ENCODE results near the gene FDXR. TPM values are rescaled to one million over a fixed set of nuclear protein-coding genes. Genes with fewer than 3 reads are reported as not detected.
"Not testable (repeated sequence)": the region's sequence is repeated elsewhere in the genome, so short reads cannot be mapped to it uniquely, and the experiment has no call there.

FDXR gene
- total RNA-seq, 4 donors from 2014 or later, result 4.4 to 5.7 (median 5.2) TPM

GRCh38 chr17:74919440-74920305 is 46.9 kb upstream of the FDXR start:
- TF ChIP-seq CTCF (IDR thresholded peaks at IDR 0.05), result no peak
- no peak for ATAC-seq (ENCODE audit: low FRiP score)

GRCh38 chr17:74918906-74919305 is 46.1 kb upstream of the FDXR start:
- TF ChIP-seq CTCF (IDR thresholded peaks at IDR 0.05), result no peak
- ATAC-seq (ENCODE audit: low FRiP score) (no peak), DNase-seq (ENCODE audit: low spot score) (no peak)

More at GRCh38 chr17:74919440-74920305, 46.9 kb upstream of the FDXR start:
- no peak for DNase-seq (ENCODE audit: low spot score)

- no peak for ATAC-seq (ENCODE audit: low FRiP score)
- DNase-seq (ENCODE audit: low spot score), result no peak
- no peak for TF ChIP-seq CTCF (IDR thresholded peaks at IDR 0.05)
Observed at GRCh38 chr17:74917430-74917829, 44.6 kb upstream of the FDXR start.

- TF ChIP-seq CTCF (IDR thresholded peaks at IDR 0.05), result no peak
- ATAC-seq (ENCODE audit: low FRiP score) (no peak), DNase-seq (ENCODE audit: low spot score) (no peak)
Observed at GRCh38 chr17:74916851-74917199, 44.0 kb upstream of the FDXR start.

- DNase-seq (ENCODE audit: low spot score), result no peak
- no peak for TF ChIP-seq CTCF (IDR thresholded peaks at IDR 0.05)
- ATAC-seq (ENCODE audit: low FRiP score), result no peak
Observed at GRCh38 chr17:74916136-74916850, 43.5 kb upstream of the FDXR start.

GRCh38 chr17:74911423-74911822 is 38.6 kb upstream of the FDXR start:
- not testable (repeated sequence) for DNase-seq (ENCODE audit: low spot score); ATAC-seq (ENCODE audit: low FRiP score)

- ATAC-seq (ENCODE audit: low FRiP score); DNase-seq (ENCODE audit: low spot score): not testable (repeated sequence)
Observed at GRCh38 chr17:74909097-74909496, 36.3 kb upstream of the FDXR start.

- no peak for TF ChIP-seq CTCF (IDR thresholded peaks at IDR 0.05)
- no peak for ATAC-seq (ENCODE audit: low FRiP score)
Observed at GRCh38 chr17:74907012-74907411, 34.2 kb upstream of the FDXR start.

GRCh38 chr17:74906214-74906793 is 33.5 kb upstream of the FDXR start:
- not testable (repeated sequence) for DNase-seq (ENCODE audit: low spot score); ATAC-seq (ENCODE audit: low FRiP score)

More at GRCh38 chr17:74907012-74907411, 34.2 kb upstream of the FDXR start:
- DNase-seq (ENCODE audit: low spot score), result no peak
